Mesodermal cell (in vitro differentiated cells): ENCODE measurements around the gene LGALS8.
"Not testable (repeated sequence)": the region's sequence is repeated elsewhere in the genome, so short reads cannot be mapped to it uniquely, and the experiment has no call there.

Source experiments
- H3K27ac ChIP-seq: 2 replicates; pipeline ENCODE4 v1.7.0; 2013; ENCODE audit warnings: mild to moderate bottlenecking, low read depth, low read length, moderate library complexity; ENCODE audit not compliant: severe bottlenecking
- H3K36me3 ChIP-seq: 2 replicates; pipeline ENCODE4 v1.7.1; 2013; ENCODE audit warnings: mild to moderate bottlenecking, low read length, moderate library complexity; ENCODE audit not compliant: control insufficient read depth, insufficient read depth
- H3K4me1 ChIP-seq: one replicate; pipeline ENCODE4 v1.7.1; 2013; ENCODE audit warnings: mild to moderate bottlenecking, low read length; ENCODE audit not compliant: insufficient read depth, control insufficient read depth, poor library complexity, severe bottlenecking
- H3K4me3 ChIP-seq: 2 replicates; pipeline ENCODE4 v1.7.0; 2013; ENCODE audit warnings: low read length, control low read depth, mild to moderate bottlenecking; ENCODE audit not compliant: insufficient read depth, poor library complexity, severe bottlenecking; ENCODE audit errors: extremely low read depth
- H3K9me3 ChIP-seq: 2 replicates; pipeline ENCODE4 v1.7.1; 2013; ENCODE audit warnings: mild to moderate bottlenecking, low read length, moderate library complexity; ENCODE audit not compliant: control insufficient read depth
- WGBS, 2 experiments: methylation state at CpG; one replicate each; pipeline ENCODE4 v1.1.5; 2013; ENCODE audit warnings: missing lambda C conversion rate in 2 of 2; ENCODE audit not compliant: insufficient coverage in 2 of 2; 5-methylcytosine and 5-hydroxymethylcytosine counted together

LGALS8 gene

DNA sequence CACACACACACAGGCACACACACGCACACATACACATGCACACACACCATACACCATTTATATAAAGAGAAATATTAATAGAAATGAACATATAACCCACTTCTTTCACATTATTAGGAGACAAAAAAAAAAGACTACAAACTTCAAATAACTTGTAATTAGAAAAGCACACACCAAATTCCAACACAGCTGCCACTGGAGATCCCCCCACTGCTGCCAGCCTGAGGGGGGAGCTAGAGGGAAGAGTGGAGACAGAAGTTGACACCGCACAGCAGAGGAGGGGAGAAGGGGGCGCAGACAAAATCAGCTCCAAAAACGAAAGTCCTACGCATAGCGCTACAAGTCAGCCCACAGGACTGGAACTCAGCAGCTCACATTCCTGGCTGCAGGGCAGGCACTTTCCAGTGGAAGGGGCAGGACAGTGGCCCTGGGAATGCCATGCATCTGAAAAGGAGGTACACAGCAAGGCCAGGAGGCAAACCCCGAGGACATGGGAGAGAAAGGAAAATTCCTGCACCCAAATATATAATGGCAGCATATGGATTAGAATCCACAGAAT lies 36.5 kb downstream of the LGALS8 start:
- 80 to 86% methylated on average over 5 of the region's 7 CpGs for WGBS, 2 experiments
- peaks cover 90% of the 10 kb centered on the region for H3K36me3 ChIP-seq
- no peak overlapping the region for H3K4me3 ChIP-seq

DNA sequence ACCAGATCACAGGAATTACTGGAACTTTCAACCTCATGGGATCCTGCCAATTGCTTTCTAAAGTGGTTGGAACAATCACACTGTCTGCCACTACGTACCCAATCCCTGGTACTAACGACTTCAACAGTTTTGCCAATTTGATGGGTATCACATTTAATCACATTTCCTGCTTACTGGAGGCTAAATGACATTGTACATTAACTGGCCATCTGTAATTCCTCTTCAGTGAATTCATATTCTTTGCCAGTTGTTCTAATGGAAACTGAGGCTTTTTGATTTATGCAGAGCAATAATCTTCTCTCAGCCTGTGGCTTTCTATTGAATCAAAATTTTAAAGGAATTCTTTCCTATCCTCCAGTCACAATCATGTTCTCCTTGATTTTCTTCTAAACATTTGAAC lies 38.2 kb downstream of the LGALS8 start:
- no peak overlapping the region for H3K27ac ChIP-seq
- peaks cover 17% of the 10 kb centered on the region for H3K4me1 ChIP-seq
- H3K36me3 ChIP-seq: peaks cover 89% of the 10 kb centered on the region
- H3K9me3 ChIP-seq: no peaks in the 10 kb centered on the region
- 100% methylated on average over 1 to 2 of the region's 2 CpGs for WGBS, 2 experiments
- no peak overlapping the region for H3K4me3 ChIP-seq

More for the DNA sequence above, 36.5 kb downstream of the LGALS8 start:
- no peaks in the 10 kb centered on the region for H3K9me3 ChIP-seq
- no peak overlapping the region for H3K27ac ChIP-seq
- peaks cover 2% of the 10 kb centered on the region for H3K4me1 ChIP-seq

DNA sequence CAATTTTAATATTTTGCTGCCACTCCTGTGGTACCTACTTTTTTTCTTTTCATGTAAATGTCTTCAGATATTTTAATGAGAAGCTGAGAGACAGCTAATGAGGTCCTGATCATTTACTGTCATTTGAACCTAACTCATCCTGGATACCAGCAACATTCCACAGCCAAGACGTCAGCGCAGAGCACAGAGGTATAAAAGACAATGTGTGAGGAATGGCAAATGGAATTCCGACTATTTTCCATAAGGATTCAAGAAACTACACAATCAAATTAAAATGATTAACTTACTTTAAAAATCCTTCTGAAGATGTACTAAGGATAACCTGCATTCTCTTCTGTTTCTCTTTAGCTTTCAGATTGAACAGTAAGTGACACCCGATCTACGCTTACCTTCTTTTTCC lies 41.7 kb downstream of the LGALS8 start:
- WGBS, 2 experiments: no CpG with 5 or more reads among the region's 5 CpGs
- Histone ChIP-seq H3K27ac (peak overlapping the region; percentile 1), H3K4me1 (peaks cover 17% of the 10 kb centered on the region), H3K4me3 (no peak overlapping the region), H3K36me3 (peaks cover 84% of the 10 kb centered on the region), H3K9me3 (no peaks in the 10 kb centered on the region)

DNA sequence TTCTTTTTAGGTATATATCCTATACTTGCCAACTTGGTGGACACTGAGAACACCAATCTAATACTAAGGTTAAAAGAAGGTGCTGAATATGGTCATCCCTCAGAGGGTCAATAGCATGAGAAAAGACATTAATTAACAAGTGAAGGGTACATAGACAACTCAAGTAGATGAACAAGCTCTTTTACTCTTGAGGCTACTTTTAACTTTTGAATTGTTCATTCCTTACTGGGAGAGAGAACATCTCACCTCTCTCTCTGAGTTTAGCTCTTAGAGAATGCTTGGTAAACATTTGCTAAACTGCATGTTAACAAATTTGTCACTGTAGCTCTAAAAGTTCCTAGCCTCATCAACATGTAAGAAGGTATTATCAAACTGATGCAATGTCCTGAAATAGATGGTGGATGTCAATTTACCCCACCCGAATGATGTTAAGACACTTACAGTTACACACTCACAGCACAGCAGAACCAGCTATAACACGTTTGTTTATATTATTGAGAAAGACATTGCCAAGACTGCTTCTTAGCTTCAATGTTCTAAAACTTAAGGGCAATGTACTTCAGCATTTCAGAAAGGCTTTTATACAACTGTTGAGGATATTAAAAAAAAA lies 44.6 kb downstream of the LGALS8 start:
- peaks cover 17% of the 10 kb centered on the region for H3K4me1 ChIP-seq
- WGBS, 2 experiments: no CpG with 5 or more reads among the region's 2 CpGs
- H3K4me3 ChIP-seq: no peak overlapping the region
- H3K36me3 ChIP-seq: peaks cover 89% of the 10 kb centered on the region
- no peak overlapping the region for H3K27ac ChIP-seq
- H3K9me3 ChIP-seq: no peaks in the 10 kb centered on the region

DNA sequence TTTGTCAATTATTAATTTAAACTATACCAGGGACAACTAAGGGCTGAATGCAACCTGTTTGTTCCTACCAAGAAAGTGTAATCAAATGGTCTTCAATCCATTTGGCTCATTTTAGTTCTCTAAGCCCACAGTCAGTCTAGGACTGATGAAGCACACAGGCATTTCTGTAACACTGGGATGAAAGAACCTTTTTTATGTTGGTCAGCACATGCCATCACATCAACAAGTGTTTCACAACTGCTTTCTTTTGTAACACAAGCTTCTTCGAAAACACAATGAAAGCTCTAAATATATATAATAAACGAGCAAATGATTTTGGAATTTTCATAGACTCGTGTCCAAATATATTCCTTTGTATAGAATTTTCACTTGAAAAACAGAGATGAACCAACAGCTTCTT lies 51.7 kb downstream of the LGALS8 start:
- Histone ChIP-seq H3K36me3 (peaks cover 75% of the 10 kb centered on the region), H3K4me3 (no peak overlapping the region), H3K27ac (no peak overlapping the region), H3K9me3 (no peaks in the 10 kb centered on the region), H3K4me1 (peaks cover 4% of the 10 kb centered on the region)
- no CpG with 5 or more reads among the region's 3 CpGs for WGBS, 2 experiments

DNA sequence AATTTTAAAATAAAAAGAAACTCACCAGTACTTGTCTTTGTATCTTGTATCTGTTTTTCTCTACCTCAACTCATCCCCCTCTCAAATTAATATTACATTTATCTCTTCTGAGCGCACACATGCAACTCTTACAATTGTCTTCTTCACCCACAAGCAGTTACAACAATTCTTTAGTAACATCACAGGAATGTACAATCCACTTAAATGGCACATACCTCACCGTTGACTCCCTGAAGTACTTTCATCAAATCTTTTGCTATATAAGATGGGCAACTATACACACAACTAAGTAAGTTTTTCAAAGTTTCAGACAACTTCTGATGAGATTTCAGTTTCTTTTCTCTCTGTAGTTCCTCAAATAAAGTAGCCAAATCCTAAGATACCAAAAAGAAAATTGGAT lies 52.2 kb downstream of the LGALS8 start:
- WGBS, 2 experiments: 42 to 50% methylated on average over 2 of the region's 2 CpGs
- no peak overlapping the region for H3K27ac ChIP-seq
- peaks cover 73% of the 10 kb centered on the region for H3K36me3 ChIP-seq
- peaks cover 4% of the 10 kb centered on the region for H3K4me1 ChIP-seq
- H3K4me3 ChIP-seq: no peak overlapping the region
- no peaks in the 10 kb centered on the region for H3K9me3 ChIP-seq

DNA sequence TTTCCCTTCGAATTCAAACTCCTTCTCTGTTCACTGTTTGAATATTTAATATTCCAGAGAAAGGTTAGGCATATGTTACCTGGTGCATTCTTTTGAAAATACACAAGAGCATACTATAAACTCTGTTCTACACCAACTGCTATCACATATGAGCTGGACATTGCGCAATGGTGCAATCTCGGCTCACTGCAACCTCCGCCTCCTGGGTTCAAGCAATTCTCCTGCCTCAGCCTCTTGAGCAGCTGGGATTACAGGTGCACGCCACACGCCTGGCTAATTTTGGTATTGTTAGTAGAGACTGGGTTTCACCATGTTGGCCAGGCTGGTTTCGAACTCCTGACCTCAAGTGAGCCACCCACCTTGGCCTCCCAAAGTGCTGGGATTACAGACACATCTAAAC lies 53.3 kb downstream of the LGALS8 start:
- not testable (repeated sequence) for H3K27ac ChIP-seq, H3K4me1 ChIP-seq, H3K4me3 ChIP-seq, H3K9me3 ChIP-seq
- 80 to 83% methylated on average over 3 to 6 of the region's 7 CpGs for WGBS, 2 experiments
- H3K36me3 ChIP-seq: peaks cover 73% of the 10 kb centered on the region

DNA sequence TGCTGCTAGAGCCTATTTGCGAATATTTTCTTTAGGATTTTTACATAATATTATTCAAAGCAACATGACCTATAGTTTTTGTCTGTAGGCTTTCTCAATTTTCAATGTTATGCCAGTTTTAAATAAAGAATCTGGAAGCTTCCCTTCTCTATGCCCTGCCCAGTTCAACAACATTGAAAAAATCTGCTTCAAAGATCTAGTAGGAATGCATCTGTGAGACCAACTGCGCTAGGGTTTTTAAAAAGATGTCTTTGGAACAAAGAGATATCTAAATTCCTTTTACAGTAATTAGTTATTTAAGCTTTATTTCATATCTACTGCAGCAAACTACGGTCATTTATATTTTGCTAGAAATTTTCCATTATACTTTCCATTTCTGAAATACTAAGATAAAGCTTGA lies 54.9 kb downstream of the LGALS8 start:
- WGBS, 2 experiments: 100% methylated on average over 1 of the region's 3 CpGs; no CpG with 5 or more reads in 1 of the 2 experiments
- Histone ChIP-seq H3K36me3 (peaks cover 75% of the 10 kb centered on the region), H3K9me3 (no peaks in the 10 kb centered on the region), H3K27ac (no peak overlapping the region), H3K4me3 (no peak overlapping the region), H3K4me1 (peaks cover 4% of the 10 kb centered on the region)

DNA sequence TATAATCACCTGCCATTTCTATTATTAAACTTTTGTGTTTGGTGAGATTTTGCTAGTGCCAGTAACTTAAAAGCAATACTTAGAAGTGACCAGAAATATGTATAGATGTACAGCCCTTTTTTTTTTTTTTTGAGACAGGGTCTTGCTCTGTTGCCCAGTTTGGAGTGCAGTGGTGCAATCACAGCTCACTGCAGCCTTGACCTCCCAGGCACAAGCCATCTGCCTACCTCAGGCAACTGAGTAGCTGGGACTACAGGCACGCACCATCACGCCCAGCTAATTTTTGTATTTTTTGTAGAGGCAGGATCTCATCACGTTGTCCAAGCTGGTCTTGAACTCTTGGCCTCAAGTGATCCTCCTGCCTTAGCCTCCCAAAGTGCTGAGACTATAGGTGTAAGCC lies 56.6 kb downstream of the LGALS8 start:
- H3K36me3 ChIP-seq: peaks cover 71% of the 10 kb centered on the region
- not testable (repeated sequence) for H3K27ac ChIP-seq

DNA sequence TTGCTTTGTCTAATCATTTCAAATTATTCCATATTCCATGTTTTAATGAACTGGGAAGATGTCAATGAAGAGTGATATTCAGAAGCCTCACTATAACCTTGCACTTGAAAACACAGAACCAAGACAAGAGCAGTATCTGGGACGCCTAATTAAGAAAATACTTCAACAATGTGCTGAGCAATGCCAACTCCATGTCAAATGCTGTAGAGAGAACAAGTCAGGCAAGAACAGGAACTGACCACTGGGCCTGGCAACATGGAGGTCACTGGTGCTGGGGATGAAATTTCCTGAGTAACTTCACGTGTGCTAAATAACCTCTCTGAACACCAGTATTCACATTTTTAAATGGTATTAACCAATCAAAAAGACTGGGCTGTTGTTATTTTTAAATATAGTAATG lies 57.7 kb downstream of the LGALS8 start:
- H3K4me1 ChIP-seq: no peaks in the 10 kb centered on the region
- no peak overlapping the region for H3K4me3 ChIP-seq
- peaks cover 67% of the 10 kb centered on the region for H3K36me3 ChIP-seq
- no peaks in the 10 kb centered on the region for H3K9me3 ChIP-seq
- WGBS, 2 experiments: 100% methylated on average over 1 of the region's 2 CpGs
- H3K27ac ChIP-seq: no peak overlapping the region

More for the DNA sequence above, 56.6 kb downstream of the LGALS8 start:
- 92 to 97% methylated on average over 3 of the region's 3 CpGs for WGBS, 2 experiments
- not testable (repeated sequence) for H3K4me1 ChIP-seq, H3K9me3 ChIP-seq, H3K4me3 ChIP-seq

DNA sequence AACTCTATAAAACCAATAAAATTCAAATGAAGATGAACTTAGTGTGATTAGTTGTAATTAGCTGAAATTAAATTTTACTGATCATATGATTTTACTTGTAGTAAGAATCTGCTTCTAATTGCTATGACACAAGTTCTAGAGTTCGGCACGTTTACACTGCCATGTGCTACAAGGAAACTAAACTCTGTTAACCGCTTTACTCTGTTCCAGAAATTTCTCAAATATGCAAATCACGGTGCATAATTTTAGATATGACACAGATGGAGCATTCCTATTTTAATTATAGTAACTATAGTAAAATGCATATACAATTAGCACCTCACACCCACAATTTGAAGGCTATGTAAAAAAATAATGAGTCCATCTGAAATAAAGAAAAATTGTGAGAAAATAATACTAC lies 65.7 kb downstream of the LGALS8 start:
- H3K27ac ChIP-seq: no peak overlapping the region
- 80% methylated on average over 2 of the region's 4 CpGs; no CpG with 5 or more reads in 1 of the 2 experiments for WGBS, 2 experiments
- no peaks in the 10 kb centered on the region for H3K9me3 ChIP-seq
- H3K36me3 ChIP-seq: peaks cover 53% of the 10 kb centered on the region
- no peaks in the 10 kb centered on the region for H3K4me1 ChIP-seq
- H3K4me3 ChIP-seq: no peak overlapping the region
